ENCODE results near the gene PPP1R3E. TPM values are rescaled to one million over a fixed set of nuclear protein-coding genes. Genes with fewer than 3 reads are reported as not detected.

PPP1R3E gene
- total RNA-seq, 4 donors from 2014 or later, result 16.5 to 39.2 (median 21.4) TPM

DNA sequence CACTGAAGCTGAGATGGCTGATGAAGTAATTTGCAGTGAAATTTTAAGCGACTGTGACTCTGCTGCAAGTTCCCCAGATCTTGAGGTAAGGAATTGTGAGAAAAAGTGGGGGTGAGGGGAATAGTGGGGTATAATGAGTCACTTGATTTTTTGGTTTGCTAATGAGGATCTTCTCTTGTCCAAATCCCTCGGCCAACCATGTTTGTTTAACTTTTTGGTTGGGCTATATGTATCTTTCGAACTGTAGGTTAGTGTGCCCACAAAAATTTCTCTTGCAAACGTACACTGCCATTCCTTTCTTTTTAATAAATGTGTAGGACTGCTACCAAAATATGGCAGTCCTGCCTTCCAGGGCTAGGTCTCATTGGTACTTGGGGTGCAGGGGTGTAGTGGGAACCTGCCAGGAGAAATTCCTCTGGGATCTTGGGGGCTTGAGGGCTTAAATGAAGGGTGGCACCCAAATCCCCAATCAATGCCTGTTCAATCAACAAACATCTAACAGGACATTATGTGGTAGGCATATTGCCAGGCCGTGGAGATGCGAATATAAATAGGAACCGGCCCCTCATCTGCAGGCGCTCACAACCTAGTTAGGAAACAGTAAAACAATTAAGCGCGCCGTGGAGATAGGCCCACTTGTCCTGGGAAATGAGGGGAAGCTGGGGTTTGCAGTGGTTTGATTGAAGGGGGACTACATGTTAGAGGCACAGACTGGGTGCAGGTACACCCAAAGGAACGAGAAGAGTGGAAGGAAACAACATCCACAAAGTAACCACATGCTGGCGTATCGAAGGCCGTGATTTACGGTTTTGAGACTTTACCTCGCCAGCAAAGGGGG is 17.3 kb upstream of the PPP1R3E start:
- no peak for DNase-seq
- no peaks in the 10 kb centered on the region for H3K27me3 ChIP-seq
- peaks cover 0 to 20% (median 11%) of the 10 kb centered on the region in 4 donors for H3K4me1 ChIP-seq
- peak overlapping the region; percentile 37 to 99 (median 49) for H3K4me3 ChIP-seq
- TF ChIP-seq POLR2A (IDR thresholded peaks at IDR 0.05), result no peak
- TF ChIP-seq, protein P1, sequence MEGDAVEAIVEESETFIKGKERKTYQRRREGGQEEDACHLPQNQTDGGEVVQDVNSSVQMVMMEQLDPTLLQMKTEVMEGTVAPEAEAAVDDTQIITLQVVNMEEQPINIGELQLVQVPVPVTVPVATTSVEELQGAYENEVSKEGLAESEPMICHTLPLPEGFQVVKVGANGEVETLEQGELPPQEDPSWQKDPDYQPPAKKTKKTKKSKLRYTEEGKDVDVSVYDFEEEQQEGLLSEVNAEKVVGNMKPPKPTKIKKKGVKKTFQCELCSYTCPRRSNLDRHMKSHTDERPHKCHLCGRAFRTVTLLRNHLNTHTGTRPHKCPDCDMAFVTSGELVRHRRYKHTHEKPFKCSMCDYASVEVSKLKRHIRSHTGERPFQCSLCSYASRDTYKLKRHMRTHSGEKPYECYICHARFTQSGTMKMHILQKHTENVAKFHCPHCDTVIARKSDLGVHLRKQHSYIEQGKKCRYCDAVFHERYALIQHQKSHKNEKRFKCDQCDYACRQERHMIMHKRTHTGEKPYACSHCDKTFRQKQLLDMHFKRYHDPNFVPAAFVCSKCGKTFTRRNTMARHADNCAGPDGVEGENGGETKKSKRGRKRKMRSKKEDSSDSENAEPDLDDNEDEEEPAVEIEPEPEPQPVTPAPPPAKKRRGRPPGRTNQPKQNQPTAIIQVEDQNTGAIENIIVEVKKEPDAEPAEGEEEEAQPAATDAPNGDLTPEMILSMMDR (IDR thresholded peaks at IDR 0.05), result no peak
- peak overlapping the region; percentile 80 to 99 (median 92) for H3K27ac ChIP-seq
- no peaks in the 10 kb centered on the region for H3K9me3 ChIP-seq
- H3K36me3 ChIP-seq, result peaks cover 0 to 29% (median 0%) of the 10 kb centered on the region in 3 donors

DNA sequence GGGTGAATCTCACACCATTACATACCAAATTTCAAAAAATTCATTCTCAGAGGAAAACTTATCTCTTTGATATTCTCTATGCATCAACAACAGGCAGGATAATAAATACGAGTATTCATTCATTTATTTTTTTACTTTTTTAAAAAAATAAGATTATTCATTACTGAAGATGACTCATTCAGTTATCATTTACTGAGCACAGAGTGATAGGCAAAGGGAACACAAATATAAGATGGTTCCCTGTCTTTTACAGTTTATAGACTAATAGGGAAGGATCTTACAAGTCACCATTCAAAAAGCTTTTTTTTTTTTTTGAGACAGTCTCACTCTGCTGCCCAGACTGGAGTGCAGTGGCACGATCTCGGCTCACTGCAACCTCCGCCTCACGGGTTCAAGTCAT is 13.6 kb upstream of the PPP1R3E start:
- Histone ChIP-seq H3K4me3 (no peak overlapping the region), H3K27me3 (no peaks in the 10 kb centered on the region), H3K9me3 (no peaks in the 10 kb centered on the region), H3K36me3 (peaks cover 0 to 6% (median 0%) of the 10 kb centered on the region in 3 donors), H3K27ac (no peak overlapping the region), H3K4me1 (peaks cover 0 to 6% (median 2%) of the 10 kb centered on the region in 4 donors)
- no peak for TF ChIP-seq POLR2A (IDR thresholded peaks at IDR 0.05)
- TF ChIP-seq, protein P1 (IDR thresholded peaks at IDR 0.05), result no peak
- no peak for DNase-seq

DNA sequence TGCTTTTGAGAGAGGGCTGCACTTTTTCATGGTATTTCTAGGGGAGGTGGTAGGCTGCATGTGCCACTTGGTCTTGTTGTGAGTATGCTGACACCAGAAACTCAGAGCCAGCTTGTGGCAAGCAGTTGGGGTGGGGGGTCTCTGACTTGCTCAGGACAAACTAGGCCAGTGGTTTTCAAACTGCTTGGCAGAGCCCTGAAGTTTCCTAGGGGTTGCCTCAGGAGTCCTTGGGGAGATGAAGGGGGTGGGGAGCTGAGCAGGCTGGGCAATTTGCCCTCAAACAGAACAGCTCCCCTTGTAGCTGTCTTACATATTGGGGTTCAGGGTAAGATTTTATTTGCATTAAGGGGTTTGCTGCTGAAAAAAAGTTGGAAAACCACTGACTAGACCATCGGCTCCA is 7.9 kb upstream of the PPP1R3E start:
- no peak overlapping the region for H3K27ac ChIP-seq
- no peaks in the 10 kb centered on the region for H3K27me3 ChIP-seq
- no peak for DNase-seq
- TF ChIP-seq POLR2A (IDR thresholded peaks at IDR 0.05), result no peak
- peaks cover 0 to 36% (median 0%) of the 10 kb centered on the region in 3 donors for H3K36me3 ChIP-seq
- H3K9me3 ChIP-seq, result no peaks in the 10 kb centered on the region
- no peak overlapping the region for H3K4me3 ChIP-seq
- H3K4me1 ChIP-seq, result peaks cover 0 to 36% (median 4%) of the 10 kb centered on the region in 4 donors

DNA sequence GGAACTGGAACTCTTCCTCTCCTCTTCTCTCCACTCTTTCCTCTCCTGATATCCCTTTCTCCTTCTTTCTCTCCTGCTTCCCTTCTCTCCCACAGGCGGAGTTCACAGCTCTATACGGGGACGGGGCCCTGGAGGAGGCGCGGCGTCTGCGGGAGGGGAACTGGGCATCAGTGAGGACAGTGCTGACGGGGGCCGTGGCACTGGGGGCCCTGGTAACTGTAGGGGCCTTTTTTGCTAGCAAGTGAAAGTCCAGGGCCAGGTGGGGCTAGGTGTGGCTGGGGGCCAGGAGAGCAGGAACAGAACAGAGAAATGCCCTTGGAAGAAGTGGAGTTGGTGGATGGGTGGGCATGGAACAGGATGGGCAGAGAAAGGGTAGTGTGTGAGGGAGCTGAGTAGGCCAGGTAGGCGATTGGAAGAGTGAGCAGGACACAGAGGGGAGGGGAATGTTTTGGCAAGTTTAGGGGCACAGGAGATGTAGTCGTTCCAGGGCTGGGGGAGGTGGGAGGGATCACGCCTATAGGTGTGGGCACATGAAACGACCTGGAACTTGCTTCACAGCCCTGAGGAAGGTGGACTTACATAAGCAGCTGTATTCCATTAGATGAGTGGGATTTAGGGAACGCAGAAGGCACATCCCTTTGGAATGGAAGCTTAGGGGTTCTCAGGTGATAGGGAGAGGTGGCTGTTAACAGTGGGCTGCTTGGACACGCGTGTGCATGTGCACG is 6.2 kb upstream of the PPP1R3E start:
- Histone ChIP-seq H3K4me3 (peak overlapping the region in 1 of 4 donors; percentile 69), H3K4me1 (peaks cover 0 to 37% (median 4%) of the 10 kb centered on the region in 4 donors), H3K27ac (no peak overlapping the region), H3K36me3 (peaks cover 0 to 36% (median 0%) of the 10 kb centered on the region in 3 donors), H3K9me3 (no peaks in the 10 kb centered on the region), H3K27me3 (no peaks in the 10 kb centered on the region)
- no peak for DNase-seq
- TF ChIP-seq, protein P1 (IDR thresholded peaks at IDR 0.05), result no peak
- no peak for TF ChIP-seq POLR2A (IDR thresholded peaks at IDR 0.05)

DNA sequence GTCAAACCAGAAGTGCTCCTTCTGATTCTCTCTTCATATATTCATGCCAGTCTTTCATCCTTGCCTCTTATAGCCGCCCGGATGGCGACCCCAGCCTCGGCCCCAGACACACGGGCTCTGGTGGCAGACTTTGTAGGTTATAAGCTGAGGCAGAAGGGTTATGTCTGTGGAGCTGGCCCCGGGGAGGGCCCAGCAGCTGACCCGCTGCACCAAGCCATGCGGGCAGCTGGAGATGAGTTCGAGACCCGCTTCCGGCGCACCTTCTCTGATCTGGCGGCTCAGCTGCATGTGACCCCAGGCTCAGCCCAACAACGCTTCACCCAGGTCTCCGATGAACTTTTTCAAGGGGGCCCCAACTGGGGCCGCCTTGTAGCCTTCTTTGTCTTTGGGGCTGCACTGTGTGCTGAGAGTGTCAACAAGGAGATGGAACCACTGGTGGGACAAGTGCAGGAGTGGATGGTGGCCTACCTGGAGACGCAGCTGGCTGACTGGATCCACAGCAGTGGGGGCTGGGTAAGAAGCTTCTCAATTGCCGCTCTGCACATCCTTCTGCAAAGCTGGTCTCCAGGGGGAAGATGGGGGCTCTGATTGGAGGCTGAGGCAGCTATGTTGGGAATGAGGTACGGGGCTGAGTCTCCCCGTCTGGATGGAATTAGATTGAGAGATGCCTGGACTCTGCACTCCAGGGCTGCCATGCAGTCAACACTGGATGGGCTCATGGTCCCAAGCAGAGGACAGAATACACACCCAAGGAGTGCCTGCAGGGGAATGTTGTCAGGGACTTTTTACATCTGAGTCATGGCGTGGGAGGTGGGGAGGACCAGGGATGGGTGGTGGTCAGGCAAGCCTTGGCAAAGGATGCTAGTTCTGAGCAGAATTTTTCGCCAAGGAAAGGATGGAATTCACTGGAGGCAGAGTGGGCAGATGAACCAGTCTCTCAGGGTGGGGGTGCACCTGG is 5.3 kb upstream of the PPP1R3E start:
- peaks cover 0 to 37% (median 4%) of the 10 kb centered on the region in 4 donors for H3K4me1 ChIP-seq
- H3K4me3 ChIP-seq, result peak overlapping the region in 2 of 4 donors; percentile 69 to 75
- H3K27me3 ChIP-seq, result no peaks in the 10 kb centered on the region
- no peak overlapping the region for H3K27ac ChIP-seq
- TF ChIP-seq, protein P1 (IDR thresholded peaks at IDR 0.05), result no peak
- no peak for TF ChIP-seq POLR2A (IDR thresholded peaks at IDR 0.05)
- peaks cover 0 to 36% (median 0%) of the 10 kb centered on the region in 3 donors for H3K36me3 ChIP-seq
- no peaks in the 10 kb centered on the region for H3K9me3 ChIP-seq
- DNase-seq, result no peak

All from Peyer's patch (tissue), 4 donors.